Cerebellar nuclear complex (tissue), 1 donor: ENCODE data around the gene EPB41L2.
"Not testable (repeated sequence)": the region's sequence is repeated elsewhere in the genome, so short reads cannot be mapped to it uniquely, and the experiment has no call there.

Source experiments
- DNase-seq, 2 experiments: peaks; one replicate each; lab custom pipeline; 2025; lab: John Stamatoyannopoulos, UW

Gene EPB41L2

DNA sequence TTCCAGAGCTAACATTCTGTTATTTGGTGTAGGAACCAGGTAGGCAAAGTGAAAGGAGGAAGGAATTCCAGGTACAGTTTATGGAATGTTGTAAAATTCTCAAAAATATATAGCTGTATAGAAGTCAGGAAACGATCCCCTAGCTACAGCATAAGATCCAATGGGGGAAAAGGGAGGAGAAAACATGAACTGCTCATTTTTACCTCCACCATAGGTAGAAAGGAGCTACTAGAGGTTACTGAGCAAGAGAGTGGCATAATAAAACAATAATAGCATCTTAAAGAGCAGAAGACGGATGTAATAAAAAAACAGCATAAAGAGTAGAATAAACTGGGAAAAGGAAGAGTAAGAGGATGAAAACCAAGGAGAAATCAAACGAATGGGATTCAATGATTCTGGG, 26.9 kb downstream of the EPB41L2 start:
- no peak for DNase-seq

GRCh38 chr6:131035582-131035981, 27.5 kb downstream of the EPB41L2 start:
- DNase-seq: no peak

GRCh38 chr6:131033631-131034030, 29.4 kb downstream of the EPB41L2 start:
- no peak for DNase-seq

- no peak for DNase-seq
Measured at GRCh38 chr6:131029626-131030297, 33.3 kb downstream of the EPB41L2 start.

DNA sequence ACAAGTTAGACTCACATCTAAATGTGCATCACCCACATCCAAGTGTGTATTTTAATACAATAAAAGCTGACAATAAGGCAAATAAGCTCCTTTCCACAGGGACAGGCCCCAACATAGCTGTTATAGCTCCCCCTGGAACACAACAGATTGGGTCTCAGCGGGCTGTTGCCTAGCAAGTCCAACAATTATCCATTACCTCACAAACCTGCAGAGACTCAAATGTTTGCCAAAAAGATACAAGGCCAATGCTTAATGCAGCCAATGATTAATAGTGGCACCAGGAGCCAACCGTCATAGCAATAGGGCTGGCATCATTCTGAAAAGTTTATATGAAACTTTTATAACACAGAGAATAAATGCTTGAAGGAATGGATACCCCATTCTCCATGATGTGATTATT, 35.7 kb downstream of the EPB41L2 start:
- peak; percentile 54 to 60 for DNase-seq

GRCh38 chr6:131026243-131026642, 36.8 kb downstream of the EPB41L2 start:
- no peak for DNase-seq

- no peak for DNase-seq
Measured at GRCh38 chr6:131024565-131024964, 38.5 kb downstream of the EPB41L2 start.

DNA sequence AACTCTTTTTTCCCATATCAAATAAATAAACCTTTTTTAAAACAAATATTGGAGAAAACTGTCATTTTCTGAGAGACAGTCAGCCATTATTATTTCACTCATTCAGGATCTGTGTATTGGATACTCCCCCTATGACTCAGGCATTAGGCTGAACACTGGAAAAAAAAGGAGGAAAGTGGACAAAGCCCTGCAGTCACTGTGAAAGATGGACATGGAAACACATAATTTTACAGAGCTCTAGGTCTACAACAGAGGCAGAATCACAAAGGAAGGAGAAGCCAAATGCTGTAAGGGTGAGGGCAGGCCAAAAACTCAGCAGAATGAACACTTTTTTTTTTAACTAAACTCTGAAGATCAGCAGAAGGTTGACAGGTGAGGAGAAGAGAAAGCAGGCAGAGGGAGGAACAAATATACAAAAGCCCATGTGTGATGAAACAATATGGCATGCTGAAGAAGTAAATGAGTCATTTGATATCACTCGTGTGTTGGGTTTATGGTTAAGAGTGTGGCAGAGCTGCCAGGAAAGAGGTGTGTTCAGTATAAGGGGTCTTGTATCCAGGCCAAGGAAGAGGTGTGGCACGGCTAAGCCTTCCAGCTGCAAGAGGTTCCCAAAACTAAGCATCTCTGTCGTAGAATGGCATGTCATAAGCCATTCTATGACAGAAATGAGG, 39.1 kb downstream of the EPB41L2 start:
- DNase-seq: no peak

DNA sequence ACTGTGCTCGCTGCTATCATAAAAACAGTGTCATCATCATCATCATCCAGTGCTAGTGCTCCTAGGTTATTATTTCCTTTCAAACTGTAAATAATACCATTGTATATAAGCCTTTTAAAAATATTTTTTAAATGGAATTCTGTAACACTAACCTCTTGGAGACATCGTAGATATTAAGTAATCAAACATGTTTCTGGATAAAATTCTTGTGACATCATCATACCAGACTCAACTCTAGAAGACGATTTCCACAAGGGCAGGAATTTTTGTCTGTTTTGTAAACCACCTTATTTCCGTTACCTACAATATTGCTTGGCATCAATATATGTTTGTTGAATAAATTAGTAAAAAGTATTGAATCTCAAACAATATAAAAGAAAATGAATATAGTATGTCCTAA, 40.4 kb downstream of the EPB41L2 start:
- DNase-seq: no peak

GRCh38 chr6:131017962-131018361, 45.1 kb downstream of the EPB41L2 start:
- DNase-seq: no peak

GRCh38 chr6:131015630-131016263, 47.3 kb downstream of the EPB41L2 start:
- no peak for DNase-seq

DNA sequence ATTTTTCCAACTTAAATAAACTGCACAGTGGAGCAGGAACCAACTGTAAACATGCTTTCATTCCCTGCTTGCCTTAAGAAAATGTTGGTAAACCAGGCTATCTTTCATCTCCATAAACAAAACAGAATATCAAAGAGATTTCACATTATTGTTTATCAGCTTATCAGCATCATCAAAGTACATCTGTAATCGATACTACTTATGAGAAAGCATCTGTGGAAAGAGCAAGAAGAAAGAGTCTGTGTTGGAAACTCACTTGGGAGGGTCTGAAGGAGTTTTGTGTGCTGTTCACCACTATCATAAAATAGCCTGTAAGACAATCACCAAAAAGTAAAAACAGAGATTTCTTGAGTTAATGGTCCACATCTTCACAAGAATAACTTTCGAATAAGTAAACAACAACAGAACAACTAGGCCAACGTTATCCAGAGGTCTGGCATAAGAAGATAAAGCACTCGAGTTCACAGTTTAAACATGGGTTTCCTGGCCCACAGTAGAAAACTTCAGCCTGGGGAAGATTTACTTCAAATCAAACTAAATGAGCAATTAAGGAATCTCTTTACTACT, 47.9 kb downstream of the EPB41L2 start:
- DNase-seq: no peak

GRCh38 chr6:131014080-131014776, 48.8 kb downstream of the EPB41L2 start:
- no peak for DNase-seq

- no peak for DNase-seq
Measured at GRCh38 chr6:131013495-131013894, 49.5 kb downstream of the EPB41L2 start.

- no peak for DNase-seq
Measured at GRCh38 chr6:131009790-131010189, 53.3 kb downstream of the EPB41L2 start.

- DNase-seq: not testable (repeated sequence)
Measured at GRCh38 chr6:131008965-131009364, 54.1 kb downstream of the EPB41L2 start.

DNA sequence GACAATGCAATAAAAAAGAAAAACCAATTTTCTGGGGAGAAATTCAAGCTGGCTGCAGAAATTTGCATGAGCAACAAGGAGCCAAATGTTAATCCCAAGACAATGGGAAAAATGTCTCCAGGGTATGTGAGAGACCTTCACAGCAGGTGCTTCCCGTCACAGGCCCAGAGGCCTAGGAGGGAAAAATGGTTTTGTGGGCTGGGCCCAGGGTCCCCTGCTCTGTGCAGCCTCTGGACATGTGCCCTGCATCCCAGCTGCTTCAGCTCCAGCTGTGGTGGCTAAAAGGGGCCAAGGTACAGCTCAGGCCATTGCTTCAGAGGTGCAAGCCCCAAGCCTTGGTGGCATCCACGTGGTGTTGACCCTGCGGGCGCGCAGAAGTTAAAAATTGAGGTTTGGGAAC, 55.1 kb downstream of the EPB41L2 start:
- not testable (repeated sequence) for DNase-seq

DNA sequence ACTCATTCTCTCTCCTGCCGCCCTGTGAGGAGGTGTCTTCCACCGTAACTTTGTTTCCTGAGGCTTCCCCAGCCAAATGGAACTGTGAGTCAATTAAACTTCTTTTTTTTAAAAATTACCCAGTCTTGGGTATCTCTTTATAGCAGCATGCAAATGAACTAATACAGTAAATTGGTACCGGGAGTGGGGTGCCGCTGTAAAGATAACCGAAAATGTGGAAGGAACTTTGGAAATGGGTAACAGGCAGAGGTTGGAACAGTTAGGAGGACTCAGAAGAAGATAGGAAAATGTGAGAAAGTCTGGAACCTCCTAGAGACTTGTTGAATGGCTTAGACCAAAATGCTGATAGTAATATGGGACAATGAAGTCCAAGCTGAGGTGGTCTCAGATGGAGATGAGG, 55.8 kb downstream of the EPB41L2 start:
- DNase-seq: no peak

- no peak for DNase-seq
Measured at GRCh38 chr6:131005439-131006016, 57.5 kb downstream of the EPB41L2 start.

GRCh38 chr6:131004936-131005335, 58.1 kb downstream of the EPB41L2 start:
- no peak for DNase-seq

GRCh38 chr6:131004387-131004755, 58.7 kb downstream of the EPB41L2 start:
- no peak for DNase-seq
